WTC11 (cell line): Measurements from ENCODE around the gene GABBR2.

Source experiments
- ATF2 ChIP-seq: sonication (generic); formaldehyde crosslinking; IDR thresholded peaks from 2 replicates; pipeline ENCODE4 v1.8.1; 2022; ENCODE audit warnings: low read depth, missing genetic modification reagents, borderline replicate concordance
- ATF3 ChIP-seq: sonication (generic); formaldehyde crosslinking; conservative IDR thresholded peaks from 2 replicates; pipeline ENCODE4 v1.8.1; 2022; ENCODE audit warnings: mild to moderate bottlenecking, missing genetic modification reagents
- CTCF ChIP-seq: fragments of 200-600 bp; IDR thresholded peaks from 2 replicates; pipeline ENCODE4 v1.8.0; 2022; ENCODE audit warnings: antibody characterized with exemption
- SMAD4 ChIP-seq: sonication (generic); formaldehyde crosslinking; IDR thresholded peaks from 2 replicates; pipeline ENCODE4 v1.8.0; 2022; ENCODE audit warnings: mild to moderate bottlenecking, missing genetic modification reagents
- TEAD1 ChIP-seq: sonication (generic); formaldehyde crosslinking; IDR thresholded peaks from 2 replicates; pipeline ENCODE4 v1.8.0; 2022; ENCODE audit warnings: mild to moderate bottlenecking, missing genetic modification reagents
- ZBTB21 ChIP-seq: sonication (generic); formaldehyde crosslinking; IDR thresholded peaks from 2 replicates; pipeline ENCODE4 v1.8.1; 2023; ENCODE audit warnings: mild to moderate bottlenecking, missing genetic modification reagents, borderline replicate concordance
- TF ChIP-seq, protein P1 (sequence below): sonication (generic); formaldehyde crosslinking; IDR thresholded peaks from 2 replicates; pipeline ENCODE4 v1.8.0; 2022; ENCODE audit warnings: mild to moderate bottlenecking, missing genetic modification reagents
- TF ChIP-seq, protein P2 (sequence below): sonication (generic); formaldehyde crosslinking; IDR thresholded peaks from 2 replicates; pipeline ENCODE4 v1.8.1; 2022; ENCODE audit warnings: missing genetic modification reagents, borderline replicate concordance
- TF ChIP-seq, protein P3 (sequence below): fragments of 250-450 bp; sonication (Bioruptor Pico); IDR thresholded peaks from 2 replicates; pipeline ENCODE4 v1.9.0; 2021; ENCODE audit warnings: moderate library complexity, mild to moderate bottlenecking, inconsistent platforms, borderline replicate concordance

DNA sequence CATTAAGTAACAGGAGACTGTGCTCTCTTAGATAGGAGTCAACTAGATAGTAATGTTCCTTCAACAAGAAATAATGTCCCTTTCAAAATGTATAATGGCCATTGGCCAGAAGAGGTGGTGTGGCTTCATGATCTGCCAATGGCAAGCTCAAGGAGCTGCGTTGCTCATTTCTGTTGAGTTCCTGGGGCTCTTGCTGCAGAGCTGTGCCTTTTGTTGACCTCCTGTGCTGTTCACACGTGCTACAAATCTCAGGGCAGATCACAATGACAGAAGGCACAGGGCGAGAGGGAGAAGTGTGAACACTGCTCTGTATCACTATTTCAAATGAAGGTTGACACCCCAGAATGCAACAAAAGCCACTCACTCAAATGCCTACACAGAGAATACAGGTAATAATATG, 437.3 kb downstream of the GABBR2 start:
- TF ChIP-seq CTCF, result no peak
- TF ChIP-seq, protein P1, sequence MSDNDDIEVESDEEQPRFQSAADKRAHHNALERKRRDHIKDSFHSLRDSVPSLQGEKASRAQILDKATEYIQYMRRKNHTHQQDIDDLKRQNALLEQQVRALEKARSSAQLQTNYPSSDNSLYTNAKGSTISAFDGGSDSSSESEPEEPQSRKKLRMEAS (CRISPR knock-in tag), result no peak
- no peak for TF ChIP-seq SMAD4
- TF ChIP-seq, protein P2, sequence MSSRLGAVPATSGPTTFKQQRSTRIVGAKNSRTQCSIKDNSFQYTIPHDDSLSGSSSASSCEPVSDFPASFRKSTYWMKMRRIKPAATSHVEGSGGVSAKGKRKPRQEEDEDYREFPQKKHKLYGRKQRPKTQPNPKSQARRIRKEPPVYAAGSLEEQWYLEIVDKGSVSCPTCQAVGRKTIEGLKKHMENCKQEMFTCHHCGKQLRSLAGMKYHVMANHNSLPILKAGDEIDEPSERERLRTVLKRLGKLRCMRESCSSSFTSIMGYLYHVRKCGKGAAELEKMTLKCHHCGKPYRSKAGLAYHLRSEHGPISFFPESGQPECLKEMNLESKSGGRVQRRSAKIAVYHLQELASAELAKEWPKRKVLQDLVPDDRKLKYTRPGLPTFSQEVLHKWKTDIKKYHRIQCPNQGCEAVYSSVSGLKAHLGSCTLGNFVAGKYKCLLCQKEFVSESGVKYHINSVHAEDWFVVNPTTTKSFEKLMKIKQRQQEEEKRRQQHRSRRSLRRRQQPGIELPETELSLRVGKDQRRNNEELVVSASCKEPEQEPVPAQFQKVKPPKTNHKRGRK (CRISPR knock-in tag), result no peak
- TF ChIP-seq ATF2 (CRISPR knock-in tag), result no peak
- TF ChIP-seq, protein P3, sequence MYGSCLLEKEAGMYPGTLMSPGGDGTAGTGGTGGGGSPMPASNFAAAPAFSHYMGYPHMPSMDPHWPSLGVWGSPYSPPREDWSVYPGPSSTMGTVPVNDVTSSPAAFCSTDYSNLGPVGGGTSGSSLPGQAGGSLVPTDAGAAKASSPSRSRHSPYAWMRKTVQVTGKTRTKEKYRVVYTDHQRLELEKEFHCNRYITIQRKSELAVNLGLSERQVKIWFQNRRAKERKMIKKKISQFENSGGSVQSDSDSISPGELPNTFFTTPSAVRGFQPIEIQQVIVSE (CRISPR knock-in tag), result no peak
- TF ChIP-seq TEAD1 (CRISPR knock-in tag), result no peak
- no peak for TF ChIP-seq ATF3 (CRISPR knock-in tag)
- no peak for TF ChIP-seq ZBTB21 (CRISPR knock-in tag)
